ENCODE data around the gene ZNF594.
A peak's percentile ranks its signal among the peaks of the same experiment; 100 is the strongest.
"Not testable (repeated sequence)": the region's sequence is repeated elsewhere in the genome, so short reads cannot be mapped to it uniquely, and the experiment has no call there.

ZNF594 gene

DNA sequence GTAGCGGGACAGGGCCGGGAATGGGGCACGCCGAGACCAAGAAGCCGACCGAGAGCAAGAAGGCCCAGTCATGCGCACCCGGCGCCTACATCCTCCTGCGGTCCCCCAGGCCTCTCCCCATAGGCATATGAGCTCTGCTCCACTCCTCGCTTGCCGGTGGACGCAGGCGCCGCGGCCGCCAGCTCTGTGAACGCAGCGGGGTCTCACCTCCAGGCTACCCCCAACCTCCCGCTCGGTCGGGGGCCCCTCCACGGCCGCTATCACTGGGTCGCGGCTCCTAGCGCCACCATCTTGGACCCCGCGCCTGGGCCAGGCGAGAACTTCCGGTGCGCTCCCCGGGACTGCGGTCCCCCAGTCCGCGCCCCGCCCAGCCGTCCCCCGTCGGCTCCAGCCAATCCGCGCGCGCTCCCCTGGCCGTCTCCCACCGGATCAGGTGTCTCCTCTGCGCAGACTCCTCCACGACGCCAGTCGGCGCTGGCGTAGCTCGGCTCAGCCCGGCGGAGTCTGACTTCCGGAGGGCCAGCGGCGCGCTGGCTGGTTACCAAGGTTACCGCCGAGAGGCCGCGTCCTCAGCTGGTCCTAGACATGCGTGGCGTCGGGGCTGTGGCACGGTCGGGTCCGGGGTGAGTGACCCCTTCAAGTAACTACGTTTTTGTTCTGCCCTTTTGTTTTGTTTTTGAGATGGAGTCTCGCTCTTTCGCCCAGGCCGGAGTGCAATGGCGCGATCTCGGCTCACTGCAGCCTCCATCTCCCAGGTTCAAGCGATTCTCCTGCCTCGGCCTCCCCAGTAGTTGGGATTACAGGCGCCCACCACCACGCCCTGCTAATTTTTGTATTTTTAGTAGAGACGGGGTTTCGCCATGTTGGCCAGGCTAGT lies at the start of gene ZNF594:
TSS of gene ZNF594 (minus strand) at position 328 of the 877 bp plus-strand sequence. CDS start 7,612 bp downstream, outside the sequence.
- peak; percentile 84 to 97 for DNase-seq

DNA sequence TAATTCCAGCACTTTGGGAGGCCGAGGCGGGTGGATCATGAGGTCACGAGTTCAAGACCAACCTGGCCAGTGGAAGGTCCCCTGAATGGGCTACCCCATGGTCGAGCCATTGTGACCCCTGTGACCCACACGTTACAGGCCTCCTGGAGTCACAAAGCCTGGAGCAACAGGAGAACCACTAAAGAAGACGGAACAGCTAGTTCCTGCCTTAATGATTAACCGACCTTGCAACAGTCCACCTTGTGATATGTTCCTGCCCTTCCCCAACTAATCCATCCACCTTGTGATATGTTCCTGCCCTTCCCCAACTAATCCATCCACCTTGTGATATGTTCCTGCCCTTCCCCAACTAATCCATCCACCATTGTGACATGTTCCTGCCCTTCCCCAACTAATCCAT lies 48.1 kb upstream of the ZNF594 start:
- DNase-seq: not testable (repeated sequence)

DNA sequence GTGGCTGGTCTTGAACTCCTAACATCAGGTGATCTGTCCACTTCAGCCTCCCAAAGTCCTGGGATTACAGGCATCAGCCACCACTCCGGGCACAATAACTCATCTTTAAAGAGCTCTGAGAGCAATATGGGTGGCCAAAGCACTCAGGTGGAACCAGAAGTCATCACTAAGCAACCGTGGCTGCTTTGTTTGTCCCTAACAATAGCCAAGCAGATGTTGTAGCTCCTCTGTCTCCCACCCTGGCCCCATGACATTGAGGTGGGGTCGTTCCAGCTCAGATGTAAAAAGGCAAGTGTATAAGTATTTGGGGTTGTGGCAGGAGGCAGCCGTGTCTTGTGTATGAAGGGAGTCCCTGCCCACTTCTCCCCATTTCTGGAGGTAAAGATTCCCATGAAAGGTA lies 46.7 kb upstream of the ZNF594 start:
- DNase-seq: no peak

DNA sequence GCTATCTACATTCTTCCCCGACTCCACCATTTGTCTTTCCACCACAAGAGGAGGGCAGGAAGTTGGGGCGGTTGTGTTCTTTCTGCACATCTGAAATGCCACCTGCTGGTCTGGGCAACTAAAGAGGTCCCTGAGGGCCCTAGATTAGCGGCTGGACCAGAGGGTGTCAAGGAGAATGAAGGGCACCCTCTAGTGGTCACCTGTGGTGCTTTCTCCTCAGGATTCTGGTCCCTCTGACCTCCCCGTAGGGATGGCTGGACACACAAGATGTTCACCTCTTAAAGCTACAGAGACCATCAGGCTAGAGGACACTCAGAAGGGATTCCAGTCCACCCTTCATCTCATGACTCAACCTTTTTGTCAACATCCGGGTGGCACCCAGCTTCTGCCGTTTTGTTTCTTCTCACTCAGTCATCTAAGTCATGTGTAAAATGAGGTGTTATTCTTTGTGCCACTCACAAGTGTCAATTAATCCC lies 45.9 kb upstream of the ZNF594 start:
- peak in 1 of 2 experiments; percentile 7 for DNase-seq

DNA sequence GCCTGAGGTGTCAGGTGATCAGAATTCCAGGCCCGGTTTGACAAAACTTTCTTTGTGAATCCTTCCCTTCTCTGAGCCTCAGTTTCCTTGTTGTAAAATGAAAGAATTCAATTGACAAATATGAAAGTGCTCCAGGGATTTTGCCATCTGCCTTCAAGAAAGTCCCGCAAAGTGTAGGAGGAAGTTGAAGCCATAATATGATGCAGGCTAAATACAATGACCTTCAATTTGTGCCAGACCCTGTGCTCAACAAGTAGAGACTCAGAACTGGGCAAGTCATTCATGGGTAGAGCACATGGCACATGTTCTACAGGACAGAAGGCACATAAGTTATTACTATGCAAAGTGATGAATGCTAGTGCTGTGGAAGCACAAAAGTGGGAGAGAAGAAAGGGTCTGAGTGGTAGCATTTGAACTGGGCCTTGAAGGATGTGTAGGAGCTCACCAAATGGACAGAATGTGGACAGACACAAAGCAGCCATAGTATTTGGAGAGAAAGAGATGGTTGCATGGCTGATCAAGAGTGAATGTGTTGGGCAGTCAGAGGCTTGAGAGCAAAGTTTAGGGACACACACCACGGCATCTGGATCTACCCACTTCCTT lies 45.4 kb upstream of the ZNF594 start:
- no peak for DNase-seq

DNA sequence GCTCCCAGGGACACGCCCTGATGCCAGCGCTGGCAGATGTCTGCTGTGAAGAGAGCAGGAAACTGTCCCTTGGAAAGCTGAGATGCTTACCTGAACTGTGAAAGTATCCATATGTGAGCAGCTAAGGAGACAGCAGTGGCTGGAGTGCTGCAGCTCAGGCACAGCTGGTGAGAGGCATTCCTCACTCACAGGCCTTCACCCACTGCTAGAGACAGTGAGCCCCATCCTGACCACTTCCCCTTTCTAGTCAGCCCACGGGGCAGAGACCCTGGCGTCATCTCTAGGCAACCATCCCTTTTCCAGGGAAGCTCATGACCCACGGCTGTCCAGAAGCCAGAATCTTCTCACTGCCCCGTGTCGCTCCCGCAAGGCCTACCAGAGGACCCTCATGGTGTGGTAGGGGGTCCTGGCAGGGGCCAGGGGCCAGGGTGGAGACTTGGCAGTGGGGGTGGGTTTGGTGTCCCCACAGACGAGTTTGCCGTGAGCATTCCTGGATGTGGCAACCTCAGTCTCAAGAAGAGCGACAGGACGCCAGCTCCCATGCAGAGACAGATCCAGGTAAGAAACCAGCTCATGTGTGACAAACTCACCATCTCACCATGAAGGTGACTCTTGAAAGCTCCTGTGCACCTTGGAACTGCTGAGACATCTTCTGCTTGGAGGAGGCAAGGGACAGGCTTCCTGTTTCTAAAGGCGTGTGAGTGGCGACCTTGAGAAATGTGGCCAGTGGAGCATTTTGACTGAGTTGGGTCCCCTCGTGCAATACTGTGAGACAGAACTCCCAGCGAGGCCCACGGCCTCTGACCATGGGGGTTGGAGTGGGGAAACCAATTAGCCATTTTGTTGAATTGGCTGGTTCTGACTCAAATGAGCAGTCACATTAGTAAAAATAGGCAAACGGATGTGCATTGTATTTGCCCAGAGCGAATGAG lies 43.2 kb upstream of the ZNF594 start, which contains the start of gene SCIMP:
TSS of gene SCIMP (minus strand) at position 216 of the 932 bp plus-strand sequence. CDS start at position 111, 105 bp downstream.
- no peak for DNase-seq

DNA sequence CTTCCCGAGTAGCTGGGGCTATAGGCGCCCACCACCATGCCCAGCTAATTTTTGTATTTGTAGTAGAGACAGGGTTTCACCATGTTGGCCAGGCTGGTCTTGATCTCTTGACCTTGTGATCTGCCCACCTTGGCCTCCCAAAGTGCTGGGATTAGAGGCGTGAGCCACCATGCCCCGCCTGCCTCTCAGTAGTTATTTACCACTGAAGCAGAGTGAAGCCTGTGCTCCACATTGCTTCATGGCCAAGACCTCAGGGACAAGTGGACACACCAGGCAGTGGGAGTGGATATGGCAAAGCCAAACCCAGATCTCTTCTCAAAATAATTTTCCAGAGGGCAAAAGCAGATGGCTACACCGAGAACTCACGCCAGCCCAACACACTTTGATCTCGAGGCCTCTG lies 41.8 kb upstream of the ZNF594 start:
- DNase-seq: not testable (repeated sequence)

DNA sequence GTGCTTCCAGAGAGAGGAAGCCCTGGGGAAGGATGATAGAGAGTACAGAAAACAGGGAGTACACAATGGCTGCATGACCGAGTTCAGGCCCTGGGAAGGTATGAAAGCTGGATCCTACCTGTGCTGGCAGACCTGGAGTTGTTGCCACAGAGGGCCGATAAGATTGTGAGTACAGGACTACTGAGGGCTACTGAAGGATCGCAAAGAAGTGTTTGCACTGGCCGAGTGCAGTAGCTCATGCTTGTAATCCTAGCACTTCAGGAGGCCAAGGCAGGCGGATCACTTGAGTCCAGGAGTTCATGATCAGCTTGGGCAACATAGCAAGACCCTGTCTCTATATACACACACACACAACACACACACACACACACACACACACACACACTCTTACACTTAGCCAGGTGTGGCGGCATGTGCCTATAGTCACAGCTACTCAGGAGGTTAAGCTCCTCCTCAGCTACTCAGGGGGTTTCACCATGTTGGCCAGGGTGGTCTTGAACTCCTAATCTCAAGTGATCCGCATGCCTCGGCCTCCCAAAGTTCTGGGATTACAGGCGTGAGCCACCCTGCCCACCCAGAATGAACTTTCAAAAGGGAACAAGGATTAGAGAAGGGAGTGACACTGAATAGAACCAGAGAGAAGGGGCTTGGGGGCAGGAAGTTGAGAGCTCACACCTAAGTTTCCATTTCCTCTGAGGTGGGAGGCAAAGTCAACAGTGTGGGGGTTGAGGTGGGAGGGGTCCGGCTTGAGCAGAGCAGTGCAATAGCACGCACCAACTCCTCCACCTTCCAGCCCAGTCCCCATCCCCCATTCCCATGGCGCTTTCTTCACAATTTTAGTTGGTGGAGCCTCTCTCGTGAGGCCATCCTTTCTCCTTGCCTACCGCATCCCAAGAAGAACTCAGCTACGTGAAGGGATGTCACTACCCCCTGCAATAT lies 35.5 kb upstream of the ZNF594 start:
- DNase-seq: no peak

DNA sequence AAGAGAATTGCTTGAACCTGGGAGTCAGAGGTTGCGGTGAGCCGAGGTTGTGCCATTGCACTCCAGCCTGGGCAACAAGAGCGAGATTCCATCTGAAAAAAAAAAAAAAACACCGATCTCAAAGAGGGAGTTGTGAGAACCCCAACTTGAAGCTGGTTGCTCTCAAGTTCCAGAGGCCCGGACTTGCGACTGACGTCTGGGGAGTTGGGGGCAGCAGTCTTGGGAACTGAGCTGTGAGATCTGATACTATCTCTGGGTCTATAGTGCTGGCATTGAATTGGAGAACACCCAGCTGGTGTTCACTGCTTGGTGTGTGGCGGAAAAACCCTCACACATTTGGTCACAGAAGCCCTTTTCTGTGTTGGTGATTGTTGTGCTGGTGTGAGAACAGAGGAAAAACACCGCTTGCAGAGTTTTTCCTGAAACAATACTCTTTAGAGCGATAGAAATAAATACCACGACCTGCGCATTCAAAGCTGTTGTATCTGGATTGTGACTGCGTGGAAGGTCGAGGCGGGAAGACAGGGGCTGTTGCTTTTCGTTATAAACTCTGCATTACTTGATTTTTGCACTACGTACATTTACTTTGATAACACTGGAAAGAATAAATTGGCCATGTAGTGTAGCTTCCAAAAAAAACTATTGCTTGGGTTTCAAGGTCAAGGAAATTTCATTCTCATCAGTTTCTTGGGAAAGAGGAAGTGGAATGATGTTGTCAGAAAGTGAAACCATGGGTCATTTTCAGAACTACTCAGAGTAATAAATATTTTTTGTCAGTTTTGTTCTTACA lies 34.2 kb upstream of the ZNF594 start:
- DNase-seq: no peak

DNA sequence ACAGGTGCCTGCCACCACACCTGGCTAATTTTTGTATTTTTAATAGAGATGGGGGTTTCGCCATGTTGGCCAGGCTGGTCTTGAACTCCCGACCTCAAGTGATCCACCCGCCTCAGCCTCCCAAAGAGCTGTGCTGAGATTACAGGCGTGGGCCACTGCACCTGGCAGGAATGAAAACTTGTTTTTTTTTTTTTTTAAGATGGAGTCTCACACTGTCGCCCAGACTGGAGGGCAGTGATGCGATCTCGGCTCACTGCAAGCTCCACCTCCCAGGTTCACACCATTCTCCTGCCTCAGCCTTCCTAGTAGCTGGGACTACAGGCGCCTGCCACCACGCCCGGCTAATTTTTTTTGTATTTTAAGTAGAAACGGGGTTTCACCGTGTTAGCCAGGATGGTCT lies 30.2 kb upstream of the ZNF594 start:
- DNase-seq: not testable (repeated sequence)

DNA sequence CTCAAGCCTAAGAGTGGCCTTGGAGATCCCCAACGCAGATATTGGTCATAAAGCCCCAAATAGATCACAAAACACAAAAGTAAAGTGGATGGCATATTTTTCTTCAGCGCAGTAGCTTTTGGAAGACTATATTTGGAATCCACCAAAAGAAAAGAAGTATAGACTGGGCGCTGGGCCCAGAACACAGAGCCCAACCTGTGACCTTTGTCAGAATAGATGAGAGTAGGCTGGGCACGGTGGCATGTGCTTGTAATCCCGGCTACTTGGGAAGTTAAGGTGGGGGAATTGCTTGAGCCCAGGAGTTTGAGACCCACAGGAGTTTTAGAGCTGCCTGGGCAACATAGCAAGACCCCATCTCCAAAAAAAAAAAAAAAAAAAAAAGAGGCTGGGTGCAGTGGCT lies 28.4 kb upstream of the ZNF594 start:
- no peak for DNase-seq

DNA sequence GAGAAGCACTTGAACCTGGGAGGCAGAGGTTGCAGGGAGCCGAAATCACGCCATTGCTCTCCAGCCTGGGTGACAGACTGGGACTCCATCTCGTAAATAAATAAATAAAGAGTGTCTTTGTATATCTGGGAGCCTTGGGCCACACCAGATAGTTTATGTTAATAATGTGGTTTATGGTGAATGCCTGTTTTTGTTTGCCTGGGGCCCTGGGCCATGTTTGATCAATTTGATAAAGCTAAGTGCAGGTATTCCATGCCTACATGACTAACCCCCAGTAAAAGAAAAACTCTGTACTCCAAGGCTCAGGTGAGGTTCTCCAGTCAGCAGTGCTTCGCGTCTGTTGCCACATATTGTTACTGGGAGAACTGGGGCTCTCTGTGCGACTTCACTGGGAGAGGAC lies 27.9 kb upstream of the ZNF594 start:
- no peak for DNase-seq

DNA sequence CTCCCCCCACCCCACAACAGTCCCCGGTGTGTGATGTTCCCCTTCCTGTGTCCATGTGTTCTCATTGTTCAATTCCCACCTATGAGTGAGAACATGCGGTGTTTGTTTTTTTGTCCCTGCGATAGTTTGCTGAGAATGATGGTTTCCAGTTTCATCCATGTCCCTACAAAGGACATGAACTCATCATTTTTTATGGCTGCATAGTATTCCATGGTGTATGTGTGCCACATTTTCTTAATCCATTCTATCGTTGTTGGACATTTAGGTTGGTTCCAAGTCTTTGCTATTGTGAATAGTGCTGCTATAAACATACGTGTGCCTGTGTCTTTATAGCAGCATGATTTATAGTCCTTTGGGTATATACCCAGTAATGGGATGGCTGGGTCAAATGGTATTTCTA lies 25.9 kb upstream of the ZNF594 start:
- not testable (repeated sequence) for DNase-seq

DNA sequence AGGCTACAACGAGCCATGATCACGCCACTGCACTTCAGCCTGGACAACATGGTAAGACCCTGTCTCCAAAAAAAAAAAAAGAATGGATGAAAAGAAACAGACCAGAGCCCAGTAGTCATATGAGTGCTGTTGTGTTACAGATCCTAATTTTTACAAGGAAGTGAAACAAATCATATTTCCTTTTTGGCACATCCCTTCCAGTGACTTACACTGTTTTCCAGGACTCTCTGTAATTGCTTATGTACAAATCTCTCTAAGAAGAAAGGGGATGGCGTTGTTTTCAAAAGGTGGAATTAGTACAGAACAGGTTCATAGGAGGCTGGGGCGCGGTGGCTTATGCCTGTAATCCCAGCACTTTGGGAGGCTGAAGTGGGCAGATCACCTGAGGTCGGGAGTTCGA lies 19.8 kb upstream of the ZNF594 start:
- no peak for DNase-seq

DNA sequence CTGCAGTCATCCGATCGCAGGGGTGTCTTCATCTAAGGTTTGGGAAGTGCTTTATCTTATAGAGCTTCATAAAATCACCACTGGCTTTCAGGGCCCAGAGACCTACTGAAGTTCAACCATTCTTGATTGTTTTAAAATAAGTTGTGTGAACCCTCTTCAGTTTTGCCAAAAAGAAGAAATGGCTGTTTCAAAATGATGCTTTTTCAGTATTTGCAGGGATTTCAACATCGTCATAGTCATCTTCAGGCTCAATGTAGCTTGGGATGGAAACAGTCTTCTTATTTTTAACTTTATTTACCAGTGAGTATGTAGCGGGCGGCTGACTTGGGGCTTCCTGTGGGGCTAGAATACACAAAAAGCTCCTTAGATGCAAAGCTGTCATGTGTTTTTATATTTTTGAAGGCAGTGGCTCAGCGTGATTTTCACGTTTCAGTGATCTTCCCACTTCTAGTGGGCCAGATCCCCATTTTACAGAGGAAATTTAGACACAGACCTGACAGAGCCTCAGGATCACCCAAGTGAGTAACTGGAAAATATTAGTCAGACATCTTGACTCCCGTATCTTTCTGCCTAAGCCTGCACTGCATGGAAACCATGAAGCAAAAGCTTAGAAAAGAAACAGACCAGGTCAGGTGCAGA lies 19.1 kb upstream of the ZNF594 start:
- no peak for DNase-seq

DNA sequence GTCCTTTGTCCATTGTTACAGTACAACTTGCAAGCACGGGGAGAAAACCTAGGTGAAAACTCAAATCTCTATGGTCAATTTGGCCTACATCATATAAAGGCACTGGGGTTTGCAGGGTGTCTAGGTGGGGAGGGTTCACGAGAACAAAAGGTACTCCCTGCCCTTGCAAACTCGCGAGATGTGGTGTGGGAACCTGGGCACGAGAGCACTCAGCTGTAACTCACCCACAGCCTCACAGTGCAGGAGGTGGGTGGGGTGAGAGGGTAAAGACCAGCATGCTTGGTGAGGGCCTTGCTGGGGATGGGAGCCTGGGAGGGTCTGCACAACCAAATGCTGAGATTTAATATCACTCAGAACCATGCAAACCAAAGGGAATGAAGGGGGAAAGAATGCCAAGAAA lies 18.4 kb upstream of the ZNF594 start:
- no peak for DNase-seq

DNA sequence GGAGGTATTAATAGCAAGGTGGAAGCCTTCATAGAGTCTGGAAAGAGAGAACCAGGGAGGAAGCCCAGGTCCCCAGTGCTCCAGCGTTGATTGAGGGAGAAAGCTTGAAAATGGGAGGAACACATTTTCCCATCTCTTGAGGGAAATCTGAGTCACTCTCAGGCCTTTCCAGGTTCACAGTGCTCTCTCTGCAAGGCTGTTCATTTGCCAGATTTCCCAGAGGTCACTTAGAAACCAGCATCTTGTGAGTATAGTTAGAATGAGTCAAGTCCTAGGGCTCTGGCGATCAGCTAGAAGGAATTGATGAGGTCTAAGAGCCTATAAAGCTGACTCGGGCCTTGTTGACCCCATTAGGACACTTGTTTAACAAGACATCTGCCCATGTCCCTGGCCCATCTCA lies 17.7 kb upstream of the ZNF594 start:
- DNase-seq: no peak

DNA sequence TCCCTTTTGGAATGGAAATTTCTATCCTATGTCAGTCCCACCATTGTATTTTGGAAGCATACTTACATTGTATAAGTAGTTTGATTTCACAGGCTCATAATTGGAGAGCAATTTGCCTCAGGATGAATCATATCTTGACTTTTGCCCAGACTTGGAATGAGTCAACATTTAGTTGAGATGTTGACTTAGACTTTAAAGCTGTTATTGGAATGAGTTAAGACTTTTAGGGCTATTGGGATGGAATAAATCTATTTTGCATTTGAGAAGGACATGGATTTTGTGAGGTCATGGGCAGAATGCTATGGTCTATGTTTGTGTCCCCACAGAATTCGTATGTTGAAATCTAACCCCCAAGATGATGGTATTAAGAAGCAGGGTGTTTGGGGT lies 12.2 kb upstream of the ZNF594 start:
- no peak for DNase-seq

DNA sequence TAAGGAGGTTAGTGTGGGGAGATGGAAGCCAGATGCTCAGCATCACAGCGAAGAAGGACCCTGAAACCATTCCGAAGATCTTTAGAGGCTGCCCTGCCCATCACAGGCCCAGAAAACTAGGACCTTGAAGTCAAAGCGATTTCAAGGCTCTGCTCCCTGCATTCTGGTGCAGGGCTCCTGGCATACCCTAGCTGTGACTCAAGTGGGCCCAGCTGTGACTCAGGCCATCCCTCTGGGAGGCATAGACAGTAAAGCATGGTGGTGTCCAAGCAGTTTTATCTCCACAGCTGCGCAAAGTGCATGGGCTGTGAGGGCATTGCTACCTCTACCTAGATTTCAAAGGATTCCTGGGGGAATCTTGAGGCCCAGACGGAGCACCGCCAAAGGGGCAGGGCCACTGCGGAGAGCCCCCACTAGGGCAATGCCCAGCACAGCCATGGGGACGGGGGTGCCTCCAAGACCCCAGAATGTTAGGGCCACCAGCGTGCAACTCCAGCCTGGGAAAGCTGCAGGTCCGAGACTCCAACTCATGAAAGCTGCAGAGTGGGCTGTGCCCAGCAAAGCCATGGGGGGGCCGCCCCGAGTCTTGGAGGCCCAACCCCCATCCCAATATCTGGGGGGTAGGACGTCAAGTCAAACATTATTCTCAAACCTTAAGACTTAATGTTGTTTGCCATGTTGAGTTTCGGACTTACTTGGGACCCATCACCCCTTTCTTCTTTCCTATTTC lies 11.7 kb upstream of the ZNF594 start:
- no peak for DNase-seq

DNA sequence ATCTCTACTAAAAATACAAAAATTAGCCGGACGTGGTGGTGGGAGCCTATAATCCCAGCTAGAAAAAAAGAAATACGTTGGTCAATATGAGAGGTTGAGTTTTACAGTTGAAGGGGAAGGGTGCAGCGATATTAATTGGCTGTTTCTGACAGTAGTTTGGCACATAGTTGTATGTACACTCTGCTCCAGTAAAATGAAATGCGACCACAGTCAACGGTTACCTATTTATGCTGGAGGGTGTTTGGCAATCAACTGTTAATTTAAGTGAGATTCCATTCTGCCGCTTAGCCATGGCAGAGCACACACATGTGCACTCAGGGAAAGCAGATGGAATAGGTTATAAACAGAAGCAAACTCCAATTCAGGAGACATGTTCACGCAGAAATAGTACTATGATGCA lies 9.3 kb upstream of the ZNF594 start:
- no peak for DNase-seq

Data from NCI-H446 (cell line).